ENCODE results near the gene MRPL54. TPM values are rescaled to one million over a fixed set of nuclear protein-coding genes. Genes with fewer than 3 reads are reported as not detected.
A peak's percentile ranks its signal among the peaks of the same experiment; 100 is the strongest.

The MRPL54 gene
- total RNA-seq, 1 donor from 2014 or later = 96.6 TPM

GRCh38 chr19:3768748-3769099 lies 6.2 kb downstream of the MRPL54 start:
- intact Hi-C loops (cut with micrococcal nuclease) = no loop called here
- Mint-ChIP-seq H3K27me3 (no peaks in the 10 kb centered on the region), H3K9me3 (no peaks in the 10 kb centered on the region), H3K27ac (peak overlapping the region; percentile 31), H3K36me3 (ENCODE audit: low read depth) (peaks cover 17% of the 10 kb centered on the region), H3K4me3 (no peak overlapping the region), H3K4me1 (peaks cover 7% of the 10 kb centered on the region)
- no peak for DNase-seq

GRCh38 chr19:3769494-3769893 lies 7.0 kb downstream of the MRPL54 start:
- H3K27me3 Mint-ChIP-seq = no peaks in the 10 kb centered on the region
- no peak overlapping the region for H3K27ac Mint-ChIP-seq
- peaks cover 7% of the 10 kb centered on the region for H3K4me1 Mint-ChIP-seq
- no peaks in the 10 kb centered on the region for H3K9me3 Mint-ChIP-seq
- DNase-seq = no peak
- no peak overlapping the region for H3K4me3 Mint-ChIP-seq
- H3K36me3 Mint-ChIP-seq (ENCODE audit: low read depth) = peaks cover 17% of the 10 kb centered on the region
- intact Hi-C loops (cut with micrococcal nuclease) = no loop called here

- H3K27ac Mint-ChIP-seq = no peak overlapping the region
- intact Hi-C loops (cut with micrococcal nuclease) = no loop called here
- no peaks in the 10 kb centered on the region for H3K9me3 Mint-ChIP-seq
- peaks cover 7% of the 10 kb centered on the region for H3K4me1 Mint-ChIP-seq
- no peak for DNase-seq
- peaks cover 17% of the 10 kb centered on the region for H3K36me3 Mint-ChIP-seq (ENCODE audit: low read depth)
- no peaks in the 10 kb centered on the region for H3K27me3 Mint-ChIP-seq
- H3K4me3 Mint-ChIP-seq = no peak overlapping the region
These were observed 7.9 kb downstream of the MRPL54 start for GRCh38 chr19:3770136-3770999.

- intact Hi-C loops (cut with micrococcal nuclease) = no loop called here
- Mint-ChIP-seq H3K4me3 (no peak overlapping the region), H3K27me3 (no peaks in the 10 kb centered on the region), H3K9me3 (no peaks in the 10 kb centered on the region), H3K4me1 (peaks cover 5% of the 10 kb centered on the region), H3K27ac (no peak overlapping the region), H3K36me3 (ENCODE audit: low read depth) (peaks cover 16% of the 10 kb centered on the region)
- no peak for DNase-seq
These were observed 8.8 kb downstream of the MRPL54 start for GRCh38 chr19:3771000-3771905.

- H3K4me3 Mint-ChIP-seq = no peak within 1 kb of the TSS
- H3K9me3 Mint-ChIP-seq = no peaks in the 10 kb centered on the region
- H3K27ac Mint-ChIP-seq = no peak within 1 kb of the TSS
- peaks cover 11% of the 10 kb centered on the region for H3K36me3 Mint-ChIP-seq (ENCODE audit: low read depth)
- H3K27me3 Mint-ChIP-seq = no peaks in the 10 kb centered on the region
- DNase-seq = no peak
- no peaks in the 10 kb centered on the region for H3K4me1 Mint-ChIP-seq
- intact Hi-C loops (cut with micrococcal nuclease) = no loop called here
These were observed 9.5 kb downstream of the MRPL54 start, which contains the start of gene RAX2 for GRCh38 chr19:3771906-3772455. Gene RAX2 (minus strand): TSS chr19:3772228. CDS start chr19:3771742, 486 bp downstream.

GRCh38 chr19:3773814-3774515 lies 11.5 kb downstream of the MRPL54 start:
- Mint-ChIP-seq H3K4me3 (no peak overlapping the region), H3K9me3 (no peaks in the 10 kb centered on the region), H3K4me1 (no peaks in the 10 kb centered on the region), H3K27me3 (no peaks in the 10 kb centered on the region), H3K36me3 (ENCODE audit: low read depth) (peaks cover 2% of the 10 kb centered on the region), H3K27ac (no peak overlapping the region)
- intact Hi-C loops (cut with micrococcal nuclease) = no loop called here
- DNase-seq = no peak

- Mint-ChIP-seq H3K27ac (no peak overlapping the region), H3K36me3 (ENCODE audit: low read depth) (peaks cover 2% of the 10 kb centered on the region), H3K9me3 (no peaks in the 10 kb centered on the region), H3K27me3 (no peaks in the 10 kb centered on the region), H3K4me3 (no peak overlapping the region), H3K4me1 (no peaks in the 10 kb centered on the region)
- intact Hi-C loops (cut with micrococcal nuclease) = no loop called here
- DNase-seq = no peak
These were observed 12.3 kb downstream of the MRPL54 start for GRCh38 chr19:3774621-3775373.

GRCh38 chr19:3775374-3775711 lies 12.9 kb downstream of the MRPL54 start:
- Mint-ChIP-seq H3K27ac (no peak overlapping the region), H3K9me3 (no peaks in the 10 kb centered on the region), H3K4me3 (no peak overlapping the region), H3K4me1 (no peaks in the 10 kb centered on the region), H3K27me3 (no peaks in the 10 kb centered on the region), H3K36me3 (ENCODE audit: low read depth) (peaks cover 2% of the 10 kb centered on the region)
- DNase-seq = no peak
- intact Hi-C loops (cut with micrococcal nuclease) = no loop called here

GRCh38 chr19:3775831-3776230 lies 13.3 kb downstream of the MRPL54 start:
- no peak overlapping the region for H3K4me3 Mint-ChIP-seq
- no peak for DNase-seq
- H3K27ac Mint-ChIP-seq = no peak overlapping the region
- no peaks in the 10 kb centered on the region for H3K4me1 Mint-ChIP-seq
- no peaks in the 10 kb centered on the region for H3K9me3 Mint-ChIP-seq
- intact Hi-C loops (cut with micrococcal nuclease) = no loop called here
- H3K27me3 Mint-ChIP-seq = no peaks in the 10 kb centered on the region
- H3K36me3 Mint-ChIP-seq (ENCODE audit: low read depth) = peaks cover 3% of the 10 kb centered on the region

GRCh38 chr19:3776479-3777040 lies 14.1 kb downstream of the MRPL54 start:
- Mint-ChIP-seq H3K36me3 (ENCODE audit: low read depth) (peaks cover 10% of the 10 kb centered on the region), H3K4me1 (no peaks in the 10 kb centered on the region), H3K27ac (no peak overlapping the region), H3K9me3 (peaks cover 3% of the 10 kb centered on the region), H3K4me3 (no peak overlapping the region), H3K27me3 (no peaks in the 10 kb centered on the region)
- no peak for DNase-seq
- intact Hi-C loops (cut with micrococcal nuclease) = no loop called here

GRCh38 chr19:3778104-3778867 lies 15.8 kb downstream of the MRPL54 start:
- Mint-ChIP-seq H3K4me3 (no peak overlapping the region), H3K9me3 (peaks cover 12% of the 10 kb centered on the region), H3K27ac (no peak overlapping the region), H3K36me3 (ENCODE audit: low read depth) (peaks cover 23% of the 10 kb centered on the region), H3K27me3 (no peaks in the 10 kb centered on the region), H3K4me1 (no peaks in the 10 kb centered on the region)
- no peak for DNase-seq
- intact Hi-C loops (cut with micrococcal nuclease) = no loop called here

- H3K9me3 Mint-ChIP-seq = peaks cover 12% of the 10 kb centered on the region
These were observed 16.6 kb downstream of the MRPL54 start for GRCh38 chr19:3778899-3779723.

More at GRCh38 chr19:3778899-3779723, 16.6 kb downstream of the MRPL54 start:
- intact Hi-C loops (cut with micrococcal nuclease) = no loop called here
- H3K27me3 Mint-ChIP-seq = no peaks in the 10 kb centered on the region
- no peaks in the 10 kb centered on the region for H3K4me1 Mint-ChIP-seq
- H3K4me3 Mint-ChIP-seq = no peak overlapping the region
- peaks cover 26% of the 10 kb centered on the region for H3K36me3 Mint-ChIP-seq (ENCODE audit: low read depth)
- H3K27ac Mint-ChIP-seq = no peak overlapping the region
- no peak for DNase-seq

Measured in activated CD4-positive, alpha-beta T cell treated with anti-CD3 and anti-CD28 coated beads, Interleukin-2, amount 10 ng/mL, durations not matched to agents 24 days and 14 days (primary cell).